SK-N-DZ (cell line): ENCODE data around the gene ANKUB1. TPM values are rescaled to one million over a fixed set of nuclear protein-coding genes. Genes with fewer than 3 reads are reported as not detected.
"Not testable (repeated sequence)": the region's sequence is repeated elsewhere in the genome, so short reads cannot be mapped to it uniquely, and the experiment has no call there.

Source experiments
- DNase-seq: peaks from one replicate; pipeline ENCODE4 v3.0.0-alpha.2; 2015; ENCODE audit warnings: low spot score
- polyA plus RNA-seq, 2 experiments: library from polyadenylated mRNA; depleted of rRNA; stranded (reverse); fragments of >200 nt; gene quantifications; 2 replicates each; pipeline ENCODE4 v1.2.3, GENCODE V29; 2014

ANKUB1 gene, protein sequence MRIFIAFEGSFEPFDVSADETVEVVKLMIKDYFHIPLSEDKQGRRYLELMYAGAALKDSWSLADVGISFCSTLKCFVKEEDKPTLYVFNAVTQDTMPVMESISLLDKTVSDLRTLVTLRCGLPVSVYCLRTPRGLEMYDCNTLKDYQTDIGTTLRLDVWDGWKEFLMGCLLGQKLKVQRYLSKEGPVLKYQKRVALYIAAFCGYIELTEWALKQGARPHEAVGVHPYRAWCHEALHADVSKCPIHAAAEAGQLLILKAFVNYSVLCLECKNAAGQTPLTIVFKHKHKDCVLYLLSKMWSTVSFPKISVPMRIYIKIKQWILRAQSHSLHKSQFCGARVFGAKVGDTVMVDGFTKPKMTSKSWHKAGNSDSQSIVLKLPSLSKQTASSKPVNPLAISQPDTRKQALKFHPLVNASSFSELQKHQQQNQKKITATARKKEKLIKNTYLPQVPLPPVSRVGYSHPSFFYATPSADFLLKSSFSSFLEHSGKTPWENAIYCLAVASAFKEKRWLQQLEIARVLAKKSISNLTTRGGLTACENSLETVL
- not detected in 2 replicates for polyA plus RNA-seq (2014; cell fraction: cytosol; rRNA removed)
- polyA plus RNA-seq (2014; cell fraction: nucleus; rRNA removed) = not detected in 2 replicates

GRCh38 chr3:149792452-149793270, at the start of gene ANKUB1:
TSS of gene ANKUB1 (minus strand) at chr3:149792554. CDS start at chr3:149792366, 188 bp downstream.
- no peak for DNase-seq

GRCh38 chr3:149839896-149840295, 47.5 kb upstream of the ANKUB1 start:
- no peak for DNase-seq

GRCh38 chr3:149839469-149839868, 47.1 kb upstream of the ANKUB1 start:
- DNase-seq = not testable (repeated sequence)

DNA sequence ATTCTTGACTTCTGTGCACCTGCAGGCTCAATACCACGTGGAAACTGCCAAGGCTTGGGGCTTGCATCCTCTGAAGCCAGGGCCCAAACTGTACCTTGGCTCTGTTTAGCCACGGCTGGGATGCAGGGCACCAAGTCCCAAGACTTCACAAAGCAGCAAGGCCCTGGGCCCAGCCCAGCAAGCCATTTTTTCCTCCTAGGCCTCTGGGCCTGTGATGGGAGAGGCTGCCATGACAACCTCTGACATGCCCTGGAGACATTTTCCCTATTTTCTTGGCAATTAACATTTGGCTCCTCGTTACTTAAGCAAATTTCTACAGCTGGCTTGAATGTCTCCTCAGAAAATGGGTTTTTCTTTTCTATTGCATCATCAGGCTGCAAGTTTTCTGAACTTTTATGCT, 46.1 kb upstream of the ANKUB1 start:
- not testable (repeated sequence) for DNase-seq

- no peak for DNase-seq
These were observed 40.9 kb upstream of the ANKUB1 start for GRCh38 chr3:149833241-149833640.

- DNase-seq = no peak
These were observed 39.7 kb upstream of the ANKUB1 start for GRCh38 chr3:149832086-149832485.

- DNase-seq = no peak
These were observed 39.0 kb upstream of the ANKUB1 start for GRCh38 chr3:149831321-149831720.

- DNase-seq = no peak
These were observed 38.5 kb upstream of the ANKUB1 start for GRCh38 chr3:149830902-149831301.

- not testable (repeated sequence) for DNase-seq
These were observed 37.3 kb upstream of the ANKUB1 start for GRCh38 chr3:149829631-149830030.

- no peak for DNase-seq
These were observed 36.0 kb upstream of the ANKUB1 start for GRCh38 chr3:149828390-149828789.

GRCh38 chr3:149826636-149827035, 34.3 kb upstream of the ANKUB1 start:
- DNase-seq = no peak

DNA sequence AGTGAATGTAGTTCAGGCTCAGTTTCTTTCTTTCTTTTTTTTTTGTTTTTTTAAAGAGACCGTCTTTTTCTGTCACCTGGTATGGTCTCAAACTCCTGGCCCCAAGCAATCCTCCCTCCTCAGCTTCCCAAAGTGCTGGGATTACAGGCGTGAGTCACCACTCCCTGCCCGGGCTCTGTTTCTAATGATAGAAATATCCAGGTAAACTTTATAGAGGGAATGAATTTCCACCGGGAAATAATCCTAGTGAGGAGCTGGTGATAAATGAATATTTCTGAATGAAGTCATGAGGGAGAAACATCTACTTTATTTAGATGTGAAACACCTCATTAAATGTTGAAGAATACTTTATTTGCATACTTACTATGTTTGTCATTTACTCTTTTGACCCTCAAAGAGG, 27.8 kb upstream of the ANKUB1 start:
- no peak for DNase-seq

DNA sequence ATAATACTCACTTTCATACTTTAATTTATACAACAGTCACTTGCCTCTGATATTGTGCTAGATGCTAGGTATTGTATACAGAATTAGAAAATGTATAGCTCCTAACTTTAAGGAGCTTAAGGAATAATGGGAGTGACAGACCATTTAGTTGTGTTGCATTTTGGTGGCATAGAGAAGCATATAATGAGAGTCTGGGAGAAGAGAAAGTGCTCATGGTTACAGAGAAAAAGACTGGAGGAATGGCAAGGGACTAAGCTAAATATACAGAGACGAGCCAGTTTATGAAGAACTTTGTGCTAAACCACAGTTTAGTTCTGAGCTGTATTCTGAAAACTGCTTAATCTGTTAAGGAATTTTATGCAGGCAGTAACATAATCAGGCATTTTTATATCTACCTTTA, 27.1 kb upstream of the ANKUB1 start:
- DNase-seq = no peak

DNA sequence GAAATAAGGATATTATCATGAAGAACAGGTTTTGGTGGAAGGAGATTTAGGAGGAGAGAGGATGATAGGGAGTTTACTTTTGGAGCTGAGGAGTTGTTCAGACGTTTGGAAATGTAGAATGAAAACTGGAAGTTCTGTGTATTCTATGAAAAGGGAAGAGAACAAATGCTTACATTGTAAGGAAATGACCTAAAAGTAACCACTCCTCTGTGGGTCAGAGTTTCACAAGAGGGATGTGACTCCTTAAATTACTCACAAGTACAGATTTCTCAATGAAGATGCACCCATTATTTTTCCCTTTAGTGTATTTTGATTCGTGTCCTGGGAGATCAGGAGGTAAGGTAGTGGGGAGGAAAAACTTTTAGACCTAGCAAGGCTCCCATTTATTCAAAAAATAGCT, 24.6 kb upstream of the ANKUB1 start:
- no peak for DNase-seq

GRCh38 chr3:149816311-149816710, 24.0 kb upstream of the ANKUB1 start:
- no peak for DNase-seq

DNA sequence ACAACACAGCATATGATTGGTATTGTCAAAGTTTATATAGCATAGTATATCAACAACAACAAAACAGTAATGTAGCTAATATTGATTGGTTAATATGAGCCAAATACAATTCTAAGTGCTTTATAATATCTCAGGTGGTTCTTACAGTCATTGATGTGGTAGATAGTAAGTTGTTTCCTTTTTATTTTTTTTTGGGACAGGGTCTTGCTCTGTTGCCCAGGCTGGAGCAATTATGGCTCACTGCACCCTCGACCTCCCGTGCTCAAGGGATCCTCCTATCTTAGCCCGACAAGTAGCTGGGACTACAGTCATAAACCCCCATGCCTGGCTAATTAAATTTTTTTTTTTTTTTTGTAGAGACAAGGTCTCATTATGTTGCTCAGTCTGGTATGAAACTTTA, 23.4 kb upstream of the ANKUB1 start:
- no peak for DNase-seq

DNA sequence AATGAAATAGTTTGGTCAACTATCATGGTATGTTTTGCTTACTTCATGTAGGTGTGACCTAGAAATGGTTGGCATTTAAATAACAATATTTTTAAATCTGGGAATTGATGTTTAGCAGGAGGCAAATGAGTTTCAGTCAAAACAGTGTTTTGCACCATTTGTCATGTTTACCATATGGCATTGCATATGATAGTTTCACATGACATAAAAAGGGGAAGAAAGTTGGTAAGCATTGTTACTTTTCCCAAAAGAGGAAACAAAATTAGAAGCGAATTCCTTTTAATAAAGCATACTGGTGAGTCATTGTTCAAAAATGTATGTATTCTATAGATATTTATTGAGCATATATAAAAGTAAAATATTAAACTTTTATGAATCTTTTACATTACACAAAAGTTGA, 23.0 kb upstream of the ANKUB1 start:
- no peak for DNase-seq

DNA sequence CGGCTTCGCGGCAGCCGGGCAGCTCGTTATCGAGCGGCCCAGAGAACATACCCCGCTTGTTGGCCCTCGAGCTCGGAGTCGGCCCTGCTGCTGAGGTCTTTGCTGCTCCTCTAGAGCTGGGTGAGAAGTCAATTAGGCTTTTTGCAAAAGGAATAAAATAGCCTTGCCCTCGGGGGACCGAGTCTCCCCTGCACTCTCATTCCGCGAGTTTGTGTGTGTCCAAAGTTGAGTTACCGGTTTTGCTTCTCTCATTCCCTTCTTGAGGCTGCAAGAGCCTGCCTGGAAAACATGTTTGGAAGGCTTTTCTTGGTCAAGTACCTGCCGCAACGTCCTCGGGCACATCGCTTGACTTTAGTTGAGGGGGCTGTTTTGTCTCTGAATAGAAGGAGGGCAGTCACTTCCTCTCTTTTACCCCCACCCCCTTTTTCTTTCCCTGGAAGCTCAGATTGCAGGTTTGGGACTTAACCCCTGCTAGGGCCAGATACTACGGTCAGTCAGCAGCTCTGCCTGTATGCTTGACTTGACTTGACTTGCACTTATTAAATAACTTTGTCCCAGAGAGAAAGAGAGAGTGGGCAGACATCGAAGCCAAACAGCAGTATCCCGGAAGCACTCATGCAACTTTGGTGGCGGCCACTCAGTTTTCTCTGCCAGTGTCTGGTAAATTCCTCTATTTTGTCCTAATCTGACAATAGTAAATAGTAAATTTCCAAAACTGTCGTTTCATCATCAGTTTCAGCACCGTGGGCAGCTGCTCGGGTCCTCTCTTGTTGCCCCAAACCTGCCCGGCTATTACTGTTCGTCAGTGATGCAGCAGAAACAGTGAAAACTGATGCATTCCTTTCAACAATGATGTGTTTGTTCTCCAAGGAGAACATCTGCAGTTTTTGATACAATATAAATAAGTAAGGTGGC, 21.3 kb upstream of the ANKUB1 start:
- DNase-seq = peak; percentile 56

GRCh38 chr3:149812606-149813366, 20.4 kb upstream of the ANKUB1 start, which contains the start of gene RNF13:
TSS of gene RNF13 (plus strand) at chr3:149813215. CDS start at chr3:149846027, 32,812 bp downstream.
- peak; percentile 97 for DNase-seq

DNA sequence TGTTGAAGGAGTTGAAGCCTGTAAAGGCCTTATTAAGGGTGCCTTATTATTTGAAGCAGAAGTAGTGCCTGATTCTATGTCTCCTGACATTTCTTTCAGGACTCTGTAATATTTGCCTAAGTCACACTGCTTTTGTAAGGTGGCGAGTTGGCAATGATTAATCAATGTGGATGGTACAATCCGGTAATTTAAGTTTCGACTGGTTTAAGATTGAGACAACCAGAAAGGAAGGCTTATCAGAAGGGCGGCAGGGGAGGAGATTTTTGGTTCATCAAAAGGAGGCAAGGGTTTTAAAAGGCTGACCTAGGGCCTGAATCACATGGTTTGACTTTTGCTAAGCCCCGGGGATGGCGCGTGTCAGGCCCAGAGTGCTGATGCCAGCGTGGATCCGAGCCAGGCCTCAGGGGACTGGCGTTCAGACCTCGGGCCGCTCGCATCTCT, 19.8 kb upstream of the ANKUB1 start:
- DNase-seq = no peak
